B cell (primary cell): ENCODE results near the gene ATG16L1. TPM values are rescaled to one million over a fixed set of nuclear protein-coding genes. Genes with fewer than 3 reads are reported as not detected.

Source experiments
- ATAC-seq: fragments of 200-7000 bp; cut with Tn5 transposase; one replicate; pipeline ENCODE4 v1.10.0; 2021; ENCODE audit warnings: low read depth, mild to moderate bottlenecking, moderate number of reproducible peaks, moderate library complexity
- CTCF ChIA-PET: fragments of 350-600 bp; sonication (Branson Sonifier 250); formaldehyde crosslinking; loops from one replicate; lab custom pipeline; 2021; ENCODE audit warnings: antibody characterized with exemption, inconsistent platforms; lab: Charles Lee
- POLR2A ChIA-PET: fragments of 350-600 bp; sonication (Branson Sonifier 250); formaldehyde crosslinking; loops from one replicate; lab custom pipeline; 2021; ENCODE audit warnings: antibody characterized with exemption; lab: Charles Lee
- DNase-seq: peaks from one replicate; pipeline ENCODE4 v3.0.0; 2013
- H2AFZ ChIP-seq: 2 replicates; pipeline ENCODE4 v1.6.1; 2012; ENCODE audit warnings: mild to moderate bottlenecking, low read depth, low read length; ENCODE audit not compliant: insufficient read depth, poor library complexity, severe bottlenecking
- H3K27ac ChIP-seq, 2 donors: 1 replicate in 1 of 2; 2 replicates in 1 of 2; pipeline ENCODE4 v1.5.1; 2012 to 2013; ENCODE audit warnings: low read length in 2 of 2, mild to moderate bottlenecking in 2 of 2, moderate library complexity in 1 of 2
- H3K27me3 ChIP-seq, 4 experiments: fragments of 200-600 bp in 1 of 4; sonication (generic) in 1 of 4; replicated peaks in 1 of 4; 1 replicate in 2 of 4; 2 replicates in 2 of 4; pipeline versions ENCODE4 v1.6.1 to v1.7.0; 2013 to 2016; ENCODE audit warnings: low read length in 3 of 4, mild to moderate bottlenecking in 2 of 4, mixed read lengths in 1 of 4, moderate library complexity in 1 of 4; ENCODE audit not compliant: insufficient read depth in 4 of 4, control insufficient read depth in 3 of 4; ENCODE audit errors: control extremely low read depth in 1 of 4
- H3K36me3 ChIP-seq, 2 experiments: replicated peaks in 1 of 2; 1 replicate in 1 of 2; 2 replicates in 1 of 2; pipeline versions ENCODE4 v1.6.1 to v1.7.1; 2013; ENCODE audit warnings: low read length in 1 of 2; ENCODE audit not compliant: insufficient read depth in 2 of 2, control insufficient read depth in 1 of 2; ENCODE audit errors: control extremely low read depth in 1 of 2, extremely low read depth in 1 of 2
- H3K4me1 ChIP-seq, 2 donors: fragments of 200-600 bp in 1 of 2; sonication (generic) in 1 of 2; 1 replicate in 1 of 2; 2 replicates in 1 of 2; pipeline versions ENCODE4 v1.5.1 to v1.6.1; 2013 to 2017; ENCODE audit warnings: low read length in 2 of 2; ENCODE audit not compliant: control insufficient read depth in 2 of 2, insufficient read depth in 2 of 2
- H3K4me2 ChIP-seq: replicated peaks from 2 replicates; pipeline ENCODE3; 2012; ENCODE audit warnings: mild to moderate bottlenecking, low read depth, low read length; ENCODE audit not compliant: poor library complexity, severe bottlenecking
- H3K4me3 ChIP-seq, 5 experiments: fragments of 200-600 bp in 1 of 5; sonication (generic) in 1 of 5; 1 replicate in 3 of 5; 2 replicates in 2 of 5; pipeline versions ENCODE4 v1.5.1 to v1.7.0; 2011 to 2016; ENCODE audit warnings: low read length in 4 of 5, mild to moderate bottlenecking in 4 of 5, low read depth in 2 of 5, control low read depth in 1 of 5, moderate library complexity in 1 of 5; ENCODE audit not compliant: insufficient read depth in 1 of 5; ENCODE audit errors: control extremely low read depth in 1 of 5, extremely low read depth in 1 of 5
- H3K79me2 ChIP-seq: fragments of 200-600 bp; sonication (generic); one replicate; pipeline ENCODE4 v1.6.0; 2016; ENCODE audit warnings: low read length; ENCODE audit not compliant: control insufficient read depth, insufficient read depth
- H3K9ac ChIP-seq: fragments of 200-600 bp; sonication (generic); 2 replicates; pipeline ENCODE4 v1.6.1; 2017; ENCODE audit warnings: mild to moderate bottlenecking, low read length, moderate library complexity
- H3K9me3 ChIP-seq, 3 donors: one replicate each; pipeline versions ENCODE4 v1.6.1 to v1.7.1; 2013; ENCODE audit warnings: low read length in 2 of 3; ENCODE audit not compliant: control insufficient read depth in 2 of 3, insufficient read depth in 1 of 3; ENCODE audit errors: control extremely low read depth in 1 of 3
- H4K20me1 ChIP-seq: 2 replicates; pipeline ENCODE4 v1.6.0; 2012; ENCODE audit warnings: mild to moderate bottlenecking, low read length; ENCODE audit not compliant: insufficient read depth, control insufficient read depth, poor library complexity, severe bottlenecking
- H3K27ac Mint-ChIP-seq: one replicate; pipeline ENCODE4 v1.8.0; 2021; ENCODE audit warnings: mixed read lengths
- H3K27me3 Mint-ChIP-seq: one replicate; pipeline ENCODE4 v1.8.0; 2021; ENCODE audit warnings: mixed read lengths
- H3K4me1 Mint-ChIP-seq: one replicate; pipeline ENCODE4 v1.8.0; 2021; ENCODE audit warnings: mixed read lengths
- H3K4me3 Mint-ChIP-seq: one replicate; pipeline ENCODE4 v1.8.0; 2021; ENCODE audit warnings: mixed read lengths
- H3K9me3 Mint-ChIP-seq: one replicate; pipeline ENCODE4 v1.8.0; 2022; ENCODE audit warnings: mixed read lengths; ENCODE audit not compliant: insufficient read depth
- EZH2 ChIP-seq: IDR thresholded peaks from 2 replicates; pipeline ENCODE4 v1.6.1; 2012; ENCODE audit warnings: borderline replicate concordance, low read depth, mild to moderate bottlenecking, moderate library complexity, low read length; ENCODE audit not compliant: insufficient read depth, poor library complexity, severe bottlenecking
- WGBS: methylation state at CpG from one replicate; pipeline ENCODE4 v1.1.5; 2013; ENCODE audit warnings: missing lambda C conversion rate; ENCODE audit not compliant: insufficient coverage; 5-methylcytosine and 5-hydroxymethylcytosine counted together
- intact Hi-C: fragments of 100-400 bp; cut with micrococcal nuclease; formaldehyde crosslinking; loops from one replicate; pipeline ENCODE4 v1.10.0; 2022
- polyA plus RNA-seq: library from polyadenylated mRNA; depleted of rRNA; stranded (reverse); fragments of >200 nt; gene quantifications from 2 replicates; pipeline ENCODE4 v1.2.3, GENCODE V29; 2012
- total RNA-seq, 2 donors: library from RNA; stranded (reverse); fragments of 120-200 nt in 1 of 2; gene quantifications; 1 replicate in 1 of 2; 2 replicates in 1 of 2; pipeline versions ENCODE4 v1.2.3 to v1.2.4, GENCODE V29; 2013 to 2022
- TF ChIP-seq, protein P1 (sequence below): fragments of 200-600 bp; IDR thresholded peaks from one replicate; pipeline ENCODE4 v1.8.0; 2022; ENCODE audit warnings: antibody characterized with exemption, mild to moderate bottlenecking

Gene ATG16L1
- total and polyA plus RNA-seq, 2 donors (not counting 1 experiment from before 2014, with no cell fraction given), result 25.7 to 69.9 TPM

DNA sequence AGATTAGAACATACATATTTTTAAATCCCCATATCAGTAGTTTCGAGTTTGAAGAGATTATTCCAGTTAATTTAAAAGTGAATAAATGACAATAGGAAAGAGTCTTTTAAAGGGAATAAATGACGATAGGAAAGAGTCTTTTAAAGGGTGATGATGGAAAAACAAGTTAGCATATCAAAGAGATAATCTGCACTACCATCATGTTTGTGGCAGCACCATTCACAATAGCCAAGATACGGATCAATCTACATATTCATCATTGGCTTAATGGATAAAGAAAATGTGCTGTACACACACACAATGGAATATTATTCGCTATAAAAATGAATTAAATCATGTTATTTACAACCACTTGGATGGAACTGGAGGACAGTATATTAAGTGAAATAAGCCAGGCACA, 15.0 kb downstream of the ATG16L1 start:
- H3K27me3 Mint-ChIP-seq, result no peaks in the 10 kb centered on the region
- H3K4me1 Mint-ChIP-seq, result peaks cover 58% of the 10 kb centered on the region
- Histone ChIP-seq H3K79me2 (peaks cover 71% of the 10 kb centered on the region), H3K4me3 (no peak overlapping the region), H3K4me1 (peaks cover 38 to 40% of the 10 kb centered on the region in 2 donors), H3K27ac (peak overlapping the region in 1 of 2 donors; percentile 73), H3K4me2 (no peak overlapping the region), H3K27me3 (no peaks in the 10 kb centered on the region), H3K9me3 (no peaks in the 10 kb centered on the region), H3K9ac (no peak overlapping the region), H4K20me1 (peaks cover 13% of the 10 kb centered on the region), H3K36me3 (peaks cover 26 to 74% of the 10 kb centered on the region in 2 experiments), H2AFZ (no peak overlapping the region)
- no peaks in the 10 kb centered on the region for H3K9me3 Mint-ChIP-seq
- intact Hi-C loops, result loop anchor here (5.0 kb wide), 1 partner anchor 176 kb away; no protein-coding TSS in a partner anchor
- ChIA-PET CTCF (interaction anchor here (1.6 to 2.2 kb wide), 2 partner anchors 177 to 213 kb away, joined by 4 to 11 read pairs; no protein-coding TSS in a partner anchor), POLR2A (no interaction called here)
- ATAC-seq (no peak), DNase-seq (no peak)
- H3K27ac Mint-ChIP-seq, result peak overlapping the region; percentile 60
- no CpG with 5 or more reads among the region's 4 CpGs for WGBS
- H3K4me3 Mint-ChIP-seq, result no peak overlapping the region
- TF ChIP-seq EZH2, result no peak
- TF ChIP-seq, protein P1, sequence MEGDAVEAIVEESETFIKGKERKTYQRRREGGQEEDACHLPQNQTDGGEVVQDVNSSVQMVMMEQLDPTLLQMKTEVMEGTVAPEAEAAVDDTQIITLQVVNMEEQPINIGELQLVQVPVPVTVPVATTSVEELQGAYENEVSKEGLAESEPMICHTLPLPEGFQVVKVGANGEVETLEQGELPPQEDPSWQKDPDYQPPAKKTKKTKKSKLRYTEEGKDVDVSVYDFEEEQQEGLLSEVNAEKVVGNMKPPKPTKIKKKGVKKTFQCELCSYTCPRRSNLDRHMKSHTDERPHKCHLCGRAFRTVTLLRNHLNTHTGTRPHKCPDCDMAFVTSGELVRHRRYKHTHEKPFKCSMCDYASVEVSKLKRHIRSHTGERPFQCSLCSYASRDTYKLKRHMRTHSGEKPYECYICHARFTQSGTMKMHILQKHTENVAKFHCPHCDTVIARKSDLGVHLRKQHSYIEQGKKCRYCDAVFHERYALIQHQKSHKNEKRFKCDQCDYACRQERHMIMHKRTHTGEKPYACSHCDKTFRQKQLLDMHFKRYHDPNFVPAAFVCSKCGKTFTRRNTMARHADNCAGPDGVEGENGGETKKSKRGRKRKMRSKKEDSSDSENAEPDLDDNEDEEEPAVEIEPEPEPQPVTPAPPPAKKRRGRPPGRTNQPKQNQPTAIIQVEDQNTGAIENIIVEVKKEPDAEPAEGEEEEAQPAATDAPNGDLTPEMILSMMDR, result no peak

DNA sequence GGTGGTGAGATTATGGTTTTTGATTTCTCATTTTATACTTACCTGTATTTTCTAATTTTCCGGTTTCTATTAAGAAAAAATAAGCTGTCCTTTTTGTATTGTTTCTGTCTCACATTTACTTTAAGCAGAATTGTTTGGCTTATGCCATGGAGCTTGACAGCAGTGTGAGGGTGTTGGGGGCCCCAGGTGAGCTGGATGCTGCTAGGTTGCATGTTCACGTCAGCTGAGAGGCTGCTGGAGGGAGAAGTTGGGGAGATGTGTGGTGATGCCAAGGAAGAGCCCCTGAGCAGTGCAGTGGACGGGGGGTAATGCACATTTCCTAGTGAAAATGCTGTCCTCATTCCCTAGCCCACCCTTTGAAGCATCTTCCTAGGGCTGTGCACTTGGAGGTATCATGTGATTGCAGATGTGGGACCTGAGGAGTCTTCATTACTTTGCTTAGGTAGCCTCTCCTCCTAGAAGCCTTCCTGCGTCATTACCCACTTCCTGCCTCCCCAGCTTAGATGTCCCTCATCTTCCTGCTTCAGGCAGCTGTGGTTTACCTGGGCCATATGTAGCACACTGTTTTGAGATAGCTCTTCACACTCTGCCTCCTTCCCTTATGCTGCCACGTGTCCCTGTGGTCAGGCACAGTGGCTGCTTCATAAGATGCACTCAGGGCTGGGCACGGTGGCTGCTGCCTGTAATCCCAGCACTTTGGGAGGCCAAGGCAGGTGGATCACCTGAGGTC, 16.2 kb downstream of the ATG16L1 start:
- Mint-ChIP-seq H3K27ac (peak overlapping the region; percentile 75), H3K9me3 (no peaks in the 10 kb centered on the region), H3K4me1 (peaks cover 49% of the 10 kb centered on the region), H3K4me3 (peak overlapping the region; percentile 48), H3K27me3 (no peaks in the 10 kb centered on the region)
- peaks cover 30 to 38% of the 10 kb centered on the region in 2 donors for H3K4me1 ChIP-seq
- ChIA-PET CTCF (interaction anchor here (0.9 to 2.3 kb wide), 15 partner anchors 9 to 176 kb away, joined by 3 to 13 read pairs (median 4); partner anchors contain the start of genes ATG16L1 and DGKD), POLR2A (interaction anchor here (0.6 to 1.7 kb wide), 2 partner anchors 86 to 89 kb away, joined by 3 to 10 read pairs; partner anchors contain the start of gene DGKD)
- no peak overlapping the region for H3K4me3 ChIP-seq
- intact Hi-C loops, result loop anchor here (1.0 to 5.0 kb wide), 4 partner anchors 16 to 175 kb away; partner anchors contain the start of gene ATG16L1
- no peak for TF ChIP-seq EZH2
- TF ChIP-seq, protein P1, result no peak
- no peak overlapping the region for H3K9ac ChIP-seq
- ATAC-seq (peak; percentile 94), DNase-seq (peak; percentile 78)
- H3K79me2 ChIP-seq, result peaks cover 64% of the 10 kb centered on the region
- peak overlapping the region; percentile 57 to 73 for H3K27ac ChIP-seq
- H3K4me2 ChIP-seq, result peak overlapping the region; percentile 42
- H2AFZ ChIP-seq, result no peak overlapping the region
- H3K9me3 ChIP-seq, result no peaks in the 10 kb centered on the region
- no peaks in the 10 kb centered on the region for H3K27me3 ChIP-seq
- peaks cover 13% of the 10 kb centered on the region for H4K20me1 ChIP-seq
- 23% methylated on average over 4 of the region's 6 CpGs for WGBS
- peaks cover 27 to 73% of the 10 kb centered on the region in 2 experiments for H3K36me3 ChIP-seq
